HG03354 (cell line): ENCODE data around the gene TEX54.
"Not testable (repeated sequence)": the region's sequence is repeated elsewhere in the genome, so short reads cannot be mapped to it uniquely, and the experiment has no call there.

Source experiments
- ATAC-seq: cut with Tn5 transposase; IDR thresholded peaks from one replicate; pipeline ENCODE4 v1.9.1; 2021; ENCODE audit warnings: mild to moderate bottlenecking; ENCODE audit not compliant: unreplicated experiment, poor library complexity, severe bottlenecking

The TEX54 gene

GRCh38 chr11:62832336-62833234 is at the start of gene TEX54:
TSS of gene TEX54 (minus strand) at chr11:62832841.
- peak; percentile 15 for ATAC-seq

- no peak for ATAC-seq
Measured at GRCh38 chr11:62882431-62882749, 49.7 kb upstream of the TEX54 start.

- peak; percentile 55 for ATAC-seq
Measured at GRCh38 chr11:62881579-62882430, 49.2 kb upstream of the TEX54 start.

GRCh38 chr11:62880803-62881578 is 48.4 kb upstream of the TEX54 start, which contains the start of gene SLC3A2:
TSS of gene SLC3A2 (plus strand) at chr11:62880896. CDS start at chr11:62881024, 128 bp downstream.
- peak; percentile 78 for ATAC-seq

GRCh38 chr11:62880231-62880802 is 47.7 kb upstream of the TEX54 start:
- peak; percentile 23 for ATAC-seq

- ATAC-seq = no peak
Measured at GRCh38 chr11:62879235-62879978, 46.8 kb upstream of the TEX54 start.

GRCh38 chr11:62876712-62877111 is 44.1 kb upstream of the TEX54 start:
- ATAC-seq = no peak

- ATAC-seq = no peak
Measured at GRCh38 chr11:62875698-62876478, 43.2 kb upstream of the TEX54 start.

GRCh38 chr11:62874851-62875250 is 42.2 kb upstream of the TEX54 start:
- ATAC-seq = no peak

- ATAC-seq = no peak
Measured at GRCh38 chr11:62865635-62866034, 33.0 kb upstream of the TEX54 start.

GRCh38 chr11:62863687-62864335 is 31.2 kb upstream of the TEX54 start:
- ATAC-seq = no peak

GRCh38 chr11:62861564-62862192 is 29.0 kb upstream of the TEX54 start:
- ATAC-seq = not testable (repeated sequence)

- no peak for ATAC-seq
Measured at GRCh38 chr11:62860835-62861563, 28.4 kb upstream of the TEX54 start.

GRCh38 chr11:62859281-62859703 is 26.7 kb upstream of the TEX54 start:
- ATAC-seq = not testable (repeated sequence)

GRCh38 chr11:62858201-62858600 is 25.6 kb upstream of the TEX54 start:
- no peak for ATAC-seq

GRCh38 chr11:62857541-62857982 is 24.9 kb upstream of the TEX54 start:
- no peak for ATAC-seq
